EH (cell line): ENCODE data around the gene CIITA.
"Not testable (repeated sequence)": the region's sequence is repeated elsewhere in the genome, so short reads cannot be mapped to it uniquely, and the experiment has no call there.

ENCODE experiments used
- DNase-seq: peaks from one replicate; pipeline ENCODE4 v3.0.0-alpha.2; 2015; ENCODE audit warnings: low read depth

CIITA gene

DNA sequence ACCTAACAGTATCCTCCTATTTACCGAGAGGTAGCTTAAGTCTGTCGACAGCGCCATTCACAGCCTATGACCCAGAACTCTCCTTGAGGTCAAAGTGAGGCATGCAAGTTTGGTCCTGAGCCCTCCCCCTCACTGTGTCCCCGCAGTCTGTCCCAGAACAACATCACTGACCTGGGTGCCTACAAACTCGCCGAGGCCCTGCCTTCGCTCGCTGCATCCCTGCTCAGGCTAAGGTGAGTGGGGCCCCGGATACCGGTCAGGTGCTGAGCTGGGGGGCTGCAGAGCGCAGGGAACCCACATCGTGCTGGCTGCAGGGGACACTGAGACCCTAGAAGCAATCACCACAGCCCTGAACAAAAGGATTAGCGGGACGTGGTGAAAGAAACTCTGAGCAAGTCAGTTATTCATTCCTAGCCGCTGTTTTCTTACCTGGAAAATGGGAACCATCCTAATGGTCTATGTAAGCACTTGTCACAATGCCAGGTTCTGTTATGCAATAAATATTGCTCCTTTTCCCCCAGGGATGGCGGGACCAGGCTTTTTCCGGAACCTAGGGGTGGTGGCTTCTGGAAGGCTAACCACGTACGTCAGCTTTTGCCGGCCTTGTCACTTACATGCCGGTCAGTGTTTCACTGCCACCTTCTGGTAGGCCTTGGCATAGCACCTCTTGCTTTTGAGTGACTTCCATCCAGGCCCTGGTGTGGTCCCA, 41.4 kb downstream of the CIITA start:
- peak; percentile 89 for DNase-seq

DNA sequence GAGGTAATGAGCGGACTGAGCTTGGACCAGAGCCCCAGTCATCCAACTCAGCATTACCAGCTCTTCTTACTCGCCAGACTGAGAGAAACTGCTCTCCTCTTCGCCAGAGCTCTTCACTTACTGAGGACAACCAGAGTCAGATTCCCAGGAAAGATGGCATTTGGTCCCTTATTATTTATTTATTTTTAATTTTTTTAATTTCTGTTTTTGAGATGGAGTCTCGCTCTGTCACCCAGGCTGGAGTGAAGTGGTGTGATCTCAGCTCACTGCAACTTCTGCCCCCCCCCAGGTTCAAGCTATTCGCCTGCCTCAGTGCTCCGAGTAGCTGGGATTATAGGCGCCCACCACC, 42.0 kb downstream of the CIITA start:
- DNase-seq, result no peak

GRCh38 chr16:10920726-10921427, 43.9 kb downstream of the CIITA start:
- DNase-seq, result no peak

- DNase-seq, result peak; percentile 15
These were observed 44.7 kb downstream of the CIITA start for GRCh38 chr16:10921536-10922327.

DNA sequence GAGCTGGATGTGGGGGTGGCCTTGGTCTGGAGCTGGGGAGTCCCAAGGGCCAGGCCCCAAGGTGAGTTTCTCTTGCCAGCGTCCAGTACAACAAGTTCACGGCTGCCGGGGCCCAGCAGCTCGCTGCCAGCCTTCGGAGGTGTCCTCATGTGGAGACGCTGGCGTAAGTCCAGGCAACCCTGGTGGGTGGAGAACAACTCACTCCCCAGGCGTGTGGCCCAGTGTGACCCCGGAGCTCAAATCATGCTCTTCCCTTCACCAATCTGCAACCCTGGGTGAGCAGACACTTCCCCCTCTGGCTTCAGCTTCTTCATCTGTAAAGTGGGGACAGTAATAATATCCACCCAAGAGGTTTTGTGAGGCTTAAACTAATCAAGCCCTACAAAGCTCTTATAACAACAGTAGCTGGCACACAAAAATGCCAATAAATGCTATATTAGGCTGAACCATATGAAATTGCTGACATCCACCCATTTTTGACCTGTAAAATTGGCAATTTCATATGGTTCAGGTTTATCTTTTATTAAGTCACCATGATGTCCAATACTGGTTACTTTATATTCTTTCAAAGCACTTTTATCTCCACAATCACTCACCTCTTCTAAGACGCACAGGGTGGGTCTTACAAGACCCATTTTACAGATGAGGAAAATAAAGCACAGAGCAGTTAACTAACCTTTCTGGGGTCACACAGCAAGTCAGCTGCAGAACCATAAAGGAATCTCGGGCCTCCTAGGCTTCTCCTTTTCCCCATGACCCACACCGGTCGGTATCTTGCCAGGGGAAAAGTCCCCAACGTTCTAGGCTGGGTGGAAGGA, 45.5 kb downstream of the CIITA start:
- peak; percentile 55 for DNase-seq

DNA sequence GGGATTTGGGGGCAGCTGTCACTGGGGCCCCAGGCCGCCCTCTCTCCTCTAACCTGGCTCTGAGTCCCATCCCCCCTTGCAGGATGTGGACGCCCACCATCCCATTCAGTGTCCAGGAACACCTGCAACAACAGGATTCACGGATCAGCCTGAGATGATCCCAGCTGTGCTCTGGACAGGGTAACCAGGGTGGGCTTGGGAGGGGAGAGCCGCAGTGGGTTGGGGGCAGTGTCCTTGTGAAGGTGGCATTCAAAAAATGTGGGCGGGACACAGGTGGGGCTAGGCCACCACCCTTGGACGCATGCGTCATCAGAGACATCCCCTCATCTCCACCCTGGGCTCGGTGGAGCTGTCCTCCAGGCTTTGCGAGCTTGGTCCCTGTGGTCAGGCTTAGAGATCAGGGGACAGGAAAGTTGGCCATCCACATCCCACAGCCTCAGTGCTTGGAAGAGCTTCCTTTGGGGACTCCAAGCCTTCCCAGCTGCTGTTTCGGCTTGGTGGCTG, 46.2 kb downstream of the CIITA start:
- DNase-seq, result no peak

GRCh38 chr16:10923650-10924214, 46.7 kb downstream of the CIITA start:
- no peak for DNase-seq

DNA sequence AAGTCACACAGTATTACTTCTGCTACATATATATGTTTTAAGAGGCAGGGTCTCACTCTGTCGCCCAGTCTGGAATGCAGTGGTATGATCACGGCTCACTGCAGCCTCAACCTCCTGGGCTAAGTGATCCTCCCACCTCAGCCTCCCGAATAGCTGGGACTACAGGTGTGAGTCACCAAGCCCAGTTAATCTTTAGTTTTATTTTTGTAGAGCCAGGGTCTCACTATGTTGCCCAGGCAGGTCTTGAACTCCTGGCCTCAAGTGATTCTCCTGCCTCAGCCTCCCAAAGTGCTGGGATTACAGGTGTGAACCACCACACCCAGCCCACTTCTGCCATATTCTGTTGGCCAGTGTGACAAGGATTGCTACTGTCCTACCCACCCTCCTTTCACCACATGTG, 48.3 kb downstream of the CIITA start:
- DNase-seq, result not testable (repeated sequence)

- no peak for DNase-seq
These were observed 49.1 kb downstream of the CIITA start for GRCh38 chr16:10926094-10926493.

DNA sequence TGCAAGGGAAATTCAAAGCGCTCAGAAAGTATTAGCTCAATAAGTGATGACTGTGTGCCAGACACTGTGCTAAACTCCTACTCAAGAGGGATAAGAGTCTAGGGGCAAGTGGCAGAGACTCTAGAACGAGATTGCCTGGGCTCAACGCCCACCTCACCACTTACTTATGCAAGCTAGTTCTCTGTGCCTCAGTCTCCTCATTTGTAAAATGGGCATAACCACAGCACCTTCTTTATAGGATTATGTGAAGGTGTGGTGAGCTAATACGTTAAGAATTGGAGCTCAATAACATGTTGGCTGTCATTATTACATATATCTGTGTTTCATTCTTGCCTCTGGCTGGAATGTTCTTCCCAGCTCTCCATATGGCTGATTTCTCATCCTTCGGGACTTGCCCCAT, 49.9 kb downstream of the CIITA start:
- DNase-seq, result no peak

- DNase-seq, result no peak
These were observed 50.6 kb downstream of the CIITA start for GRCh38 chr16:10927497-10928112.

- not testable (repeated sequence) for DNase-seq
These were observed 52.1 kb downstream of the CIITA start for GRCh38 chr16:10929097-10929496.

- no peak for DNase-seq
These were observed 53.1 kb downstream of the CIITA start for GRCh38 chr16:10929853-10930754.

- no peak for DNase-seq
These were observed 53.7 kb downstream of the CIITA start for GRCh38 chr16:10930755-10931093.

DNA sequence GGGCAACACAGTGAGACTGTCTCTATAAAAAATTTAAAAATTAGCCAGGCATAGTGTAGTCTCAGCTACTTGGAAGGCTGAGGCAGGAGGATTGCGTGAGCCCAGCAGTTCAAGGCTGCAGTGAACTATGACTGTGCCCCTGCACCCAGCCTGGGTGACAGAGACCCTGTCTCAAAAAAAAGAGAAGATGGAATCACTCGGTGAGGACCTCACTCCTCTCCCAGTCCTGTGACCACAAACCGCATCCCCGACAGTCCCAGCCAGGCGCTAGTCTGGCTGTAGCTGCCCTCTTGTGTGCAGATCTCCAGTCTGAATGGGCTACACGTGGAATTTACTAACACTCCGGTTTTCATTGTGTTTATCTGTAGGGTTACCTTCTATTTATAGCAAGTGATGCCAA, 54.1 kb downstream of the CIITA start:
- no peak for DNase-seq

- DNase-seq, result no peak
These were observed 55.1 kb downstream of the CIITA start for GRCh38 chr16:10931977-10932632.

DNA sequence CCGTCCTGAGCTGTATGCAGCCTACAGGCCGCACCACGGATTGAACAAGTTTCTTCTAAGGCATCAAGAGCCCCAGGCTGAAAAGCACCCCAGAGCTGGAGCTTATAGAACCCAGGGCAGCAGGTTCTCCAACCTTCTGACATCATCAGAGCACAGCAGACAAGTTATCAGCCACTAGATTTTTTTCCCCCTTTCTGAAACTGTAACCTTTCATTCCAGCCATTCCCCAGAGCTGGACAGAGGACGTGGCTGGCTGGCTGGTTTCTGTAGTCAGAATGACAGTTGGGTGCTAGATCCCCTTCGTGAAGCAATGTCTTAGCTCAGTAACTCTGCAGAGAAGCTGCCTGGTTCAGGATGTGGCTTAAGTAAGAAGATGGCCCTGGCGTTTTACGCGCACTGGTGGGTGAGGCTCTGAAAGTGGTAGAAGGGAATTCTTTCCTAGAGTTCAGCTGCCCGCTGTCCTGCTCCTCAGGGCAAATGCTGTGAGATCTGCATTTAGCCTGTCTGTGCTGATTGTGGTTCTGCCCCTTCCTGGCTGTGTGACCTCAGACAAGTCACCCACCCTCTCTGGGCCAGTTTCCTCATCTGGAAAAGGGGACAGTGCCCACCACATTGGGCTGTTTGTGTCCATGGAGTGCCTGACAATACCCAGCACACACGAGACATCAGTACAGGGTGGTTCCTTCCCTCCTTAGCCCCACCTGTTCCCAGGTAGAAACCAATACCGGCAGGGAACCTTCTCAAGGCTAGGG, 56.1 kb downstream of the CIITA start:
- no peak for DNase-seq

GRCh38 chr16:10933865-10934264, 56.9 kb downstream of the CIITA start:
- DNase-seq, result no peak
